ENCODE data around the gene RXRA. TPM values are rescaled to one million over a fixed set of nuclear protein-coding genes. Genes with fewer than 3 reads are reported as not detected.

The RXRA gene
- polyA plus RNA-seq, 1 donor from 2014 or later, result 0.80 TPM

GRCh38 chr9:134396825-134397224 is 70.6 kb downstream of the RXRA start:
- peaks cover 0 to 3% (median 0%) of the 10 kb centered on the region in 3 donors for H3K9me3 Mint-ChIP-seq
- H3K4me3 Mint-ChIP-seq, result peak overlapping the region; percentile 71 to 94 (median 82)
- peak overlapping the region; percentile 80 to 92 (median 84) for H3K27ac Mint-ChIP-seq
- H3K27me3 Mint-ChIP-seq, result peaks cover under 1% of the 10 kb centered on the region
- peaks cover 27 to 30% (median 28%) of the 10 kb centered on the region in 3 donors for H3K4me1 Mint-ChIP-seq
- no peaks in the 10 kb centered on the region for H3K36me3 Mint-ChIP-seq

GRCh38 chr9:134398756-134399155 is 72.5 kb downstream of the RXRA start:
- no peak overlapping the region for H3K27ac Mint-ChIP-seq
- H3K4me3 Mint-ChIP-seq, result no peak overlapping the region
- peaks cover 0 to 3% (median 0%) of the 10 kb centered on the region in 3 donors for H3K9me3 Mint-ChIP-seq
- H3K27me3 Mint-ChIP-seq, result no peaks in the 10 kb centered on the region
- no peaks in the 10 kb centered on the region for H3K36me3 Mint-ChIP-seq
- peaks cover 18 to 26% (median 21%) of the 10 kb centered on the region in 3 donors for H3K4me1 Mint-ChIP-seq

DNA sequence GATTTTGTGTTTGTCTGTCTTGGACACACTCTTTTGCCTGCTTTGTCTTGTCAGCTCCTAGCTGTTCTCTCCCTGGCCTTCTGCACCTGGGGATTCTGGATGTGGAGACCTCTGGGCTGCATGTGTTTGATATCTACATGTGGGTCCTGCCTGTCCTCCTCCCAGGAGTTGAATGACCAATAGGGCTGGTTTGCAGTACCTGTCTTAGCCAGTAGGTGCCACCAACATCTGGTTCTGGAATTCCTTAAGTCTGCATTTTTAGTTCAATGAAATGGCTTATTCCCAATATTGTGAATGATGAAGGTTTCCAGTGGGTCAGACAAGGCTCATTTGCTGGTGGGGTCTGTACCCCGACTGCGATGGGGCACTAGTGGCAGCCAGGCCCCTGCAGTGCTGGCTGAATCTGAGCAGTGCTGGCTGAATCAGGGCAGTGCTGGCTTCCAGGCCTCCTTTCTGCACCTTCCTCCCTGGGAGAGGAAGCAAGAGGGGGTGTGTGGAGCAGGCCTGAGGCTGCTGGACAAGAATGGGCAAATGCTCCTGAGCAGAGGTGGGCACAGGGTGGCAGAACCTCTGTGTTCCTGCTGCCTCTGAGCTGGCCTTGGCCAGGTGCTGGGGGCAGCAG is 73.3 kb downstream of the RXRA start:
- Mint-ChIP-seq H3K36me3 (no peaks in the 10 kb centered on the region), H3K4me1 (peaks cover 22 to 28% (median 24%) of the 10 kb centered on the region in 3 donors), H3K27me3 (no peaks in the 10 kb centered on the region), H3K4me3 (peak overlapping the region in 1 of 4 donors; percentile 70), H3K27ac (peak overlapping the region in 1 of 3 donors; percentile 39), H3K9me3 (no peaks in the 10 kb centered on the region)

DNA sequence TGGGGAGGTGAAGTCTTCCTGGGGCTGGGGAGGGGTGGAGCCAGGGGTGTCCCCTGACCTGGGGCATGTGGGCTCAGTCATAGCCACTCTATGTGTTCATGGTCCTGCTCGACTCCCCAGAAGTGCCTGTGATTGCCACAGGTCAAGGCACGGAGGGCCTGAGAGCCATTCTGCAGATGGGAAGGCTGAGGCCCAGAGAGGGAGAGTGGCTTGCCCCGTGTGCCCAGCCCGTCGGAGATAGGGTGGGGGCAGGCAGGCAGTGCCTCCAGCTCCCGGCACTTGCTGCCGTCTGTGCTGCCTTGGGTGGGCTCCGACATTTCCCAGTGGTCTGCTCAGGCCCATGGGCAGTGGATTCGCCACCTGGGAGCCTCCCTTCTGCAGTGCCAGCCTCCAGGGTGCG is 74.0 kb downstream of the RXRA start:
- Mint-ChIP-seq H3K4me1 (peaks cover 24 to 29% (median 26%) of the 10 kb centered on the region in 3 donors), H3K27ac (no peak overlapping the region), H3K9me3 (no peaks in the 10 kb centered on the region), H3K4me3 (no peak overlapping the region), H3K27me3 (no peaks in the 10 kb centered on the region), H3K36me3 (no peaks in the 10 kb centered on the region)

GRCh38 chr9:134401391-134401790 is 75.1 kb downstream of the RXRA start:
- Mint-ChIP-seq H3K27me3 (no peaks in the 10 kb centered on the region), H3K4me1 (peaks cover 27 to 29% (median 27%) of the 10 kb centered on the region in 3 donors), H3K9me3 (no peaks in the 10 kb centered on the region), H3K4me3 (no peak overlapping the region), H3K36me3 (no peaks in the 10 kb centered on the region), H3K27ac (no peak overlapping the region)

DNA sequence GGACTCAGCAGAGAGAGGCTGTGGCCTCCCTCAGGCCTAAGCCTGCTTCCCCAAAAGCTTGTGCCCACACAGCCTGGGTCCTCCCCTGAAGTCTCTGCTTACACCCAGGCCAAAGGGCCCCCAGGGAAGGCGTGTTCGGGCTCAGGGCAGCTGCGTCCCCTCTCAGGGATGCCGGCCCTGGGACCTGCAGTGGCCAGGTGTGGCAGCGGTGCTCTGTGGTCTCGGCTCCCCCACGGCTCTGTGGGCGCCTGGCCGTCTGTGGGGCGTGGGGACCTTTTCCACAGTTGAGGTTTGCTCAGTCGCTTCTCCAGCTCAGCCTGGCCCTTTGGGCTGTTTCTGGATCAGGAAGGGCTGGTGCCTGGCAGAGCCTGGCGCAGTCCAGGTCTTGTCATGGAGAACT is 75.9 kb downstream of the RXRA start:
- Mint-ChIP-seq H3K9me3 (no peaks in the 10 kb centered on the region), H3K36me3 (no peaks in the 10 kb centered on the region), H3K27me3 (no peaks in the 10 kb centered on the region), H3K4me3 (no peak overlapping the region), H3K4me1 (peaks cover 26 to 28% (median 27%) of the 10 kb centered on the region in 3 donors), H3K27ac (no peak overlapping the region)

DNA sequence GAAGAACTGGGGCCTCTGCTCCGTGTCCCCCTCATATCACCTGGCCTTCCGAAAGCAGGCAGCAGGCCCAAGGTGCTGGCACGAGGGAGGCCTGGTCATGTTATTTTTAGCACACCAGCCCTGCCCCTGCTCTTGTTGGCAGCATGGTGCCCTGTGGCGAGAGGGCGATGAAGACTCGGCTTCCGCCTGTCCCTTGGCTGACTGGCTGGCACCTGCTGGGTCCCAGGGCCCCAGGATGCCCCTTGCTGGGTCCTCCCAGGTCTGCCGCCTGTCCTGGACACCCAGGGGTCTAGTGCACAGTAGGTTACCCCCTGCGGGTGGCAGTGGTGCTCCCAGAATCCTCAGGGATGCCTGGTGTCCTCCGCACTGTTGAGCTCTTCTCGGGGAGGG is 77.0 kb downstream of the RXRA start:
- no peaks in the 10 kb centered on the region for H3K36me3 Mint-ChIP-seq
- peak overlapping the region; percentile 53 to 89 (median 54) for H3K27ac Mint-ChIP-seq
- no peak overlapping the region for H3K4me3 Mint-ChIP-seq
- no peaks in the 10 kb centered on the region for H3K9me3 Mint-ChIP-seq
- H3K27me3 Mint-ChIP-seq, result no peaks in the 10 kb centered on the region
- peaks cover 27 to 28% (median 27%) of the 10 kb centered on the region in 3 donors for H3K4me1 Mint-ChIP-seq

- Mint-ChIP-seq H3K27ac (peak overlapping the region; percentile 53 to 89 (median 54)), H3K4me1 (peaks cover 27 to 28% (median 27%) of the 10 kb centered on the region in 3 donors), H3K36me3 (no peaks in the 10 kb centered on the region)
Observed at GRCh38 chr9:134403682-134404301, 77.5 kb downstream of the RXRA start.

DNA sequence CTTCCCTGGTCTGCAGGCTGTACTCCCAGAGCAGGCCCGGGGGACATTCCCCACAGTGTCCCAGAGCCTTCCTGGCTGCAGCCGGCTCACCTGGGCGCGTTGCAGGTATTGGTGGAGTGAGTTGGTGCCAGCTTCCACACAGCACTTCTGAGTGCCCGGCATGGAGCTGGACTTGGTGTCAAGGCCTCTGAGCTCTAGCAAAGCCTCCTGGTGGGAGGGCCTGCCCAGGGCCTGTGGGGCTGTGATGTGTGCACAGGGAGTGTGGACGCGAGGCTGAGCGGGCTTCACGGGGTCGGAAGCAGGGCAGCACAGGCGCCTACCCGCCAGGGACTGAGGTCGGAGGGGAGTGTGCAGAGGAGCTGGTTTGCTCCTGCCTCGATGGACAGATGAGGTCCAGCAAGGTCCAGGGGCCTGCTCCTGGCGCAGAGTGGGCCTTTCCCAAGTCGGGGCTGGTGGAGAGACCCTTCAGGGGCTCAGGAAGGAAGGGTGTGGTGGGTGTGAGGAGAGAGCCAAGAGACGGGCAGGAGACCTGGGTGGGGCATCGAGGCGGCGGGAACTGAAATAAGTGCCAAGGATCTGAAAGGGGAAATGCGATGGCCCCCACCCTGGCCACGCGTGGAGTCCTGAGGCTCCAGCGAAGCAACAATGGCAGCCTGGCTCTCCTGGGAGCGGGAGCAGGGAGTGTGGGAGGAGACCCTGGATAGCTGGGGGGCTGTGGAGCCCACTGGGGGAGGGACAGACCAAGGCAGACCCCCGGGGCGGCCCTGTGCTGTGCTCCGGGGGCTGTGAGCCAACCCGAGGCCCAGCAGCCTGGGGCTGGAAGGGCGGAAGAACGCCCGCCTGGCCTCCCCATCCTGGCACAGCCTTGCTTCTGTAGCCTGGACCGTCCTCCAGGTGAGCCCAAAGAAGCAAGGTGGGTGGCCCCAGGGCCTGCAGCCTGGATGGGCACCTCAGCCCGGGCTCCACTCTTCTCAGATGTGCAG is 78.4 kb downstream of the RXRA start:
- Mint-ChIP-seq H3K4me3 (peak overlapping the region in 3 of 4 donors; percentile 18 to 78 (median 68)), H3K27ac (peak overlapping the region; percentile 53 to 89 (median 75)), H3K27me3 (no peaks in the 10 kb centered on the region), H3K36me3 (no peaks in the 10 kb centered on the region), H3K4me1 (peaks cover 27 to 28% (median 27%) of the 10 kb centered on the region in 3 donors), H3K9me3 (no peaks in the 10 kb centered on the region)

More at GRCh38 chr9:134403682-134404301, 77.5 kb downstream of the RXRA start:
- Mint-ChIP-seq H3K9me3 (no peaks in the 10 kb centered on the region), H3K4me3 (peak overlapping the region in 2 of 4 donors; percentile 65 to 86), H3K27me3 (no peaks in the 10 kb centered on the region)

- Mint-ChIP-seq H3K36me3 (no peaks in the 10 kb centered on the region), H3K4me3 (peak overlapping the region in 3 of 4 donors; percentile 35 to 74 (median 51)), H3K27me3 (no peaks in the 10 kb centered on the region), H3K9me3 (no peaks in the 10 kb centered on the region), H3K4me1 (peaks cover 27 to 28% (median 27%) of the 10 kb centered on the region in 3 donors), H3K27ac (peak overlapping the region; percentile 39 to 76 (median 75))
Observed at GRCh38 chr9:134405527-134405926, 79.3 kb downstream of the RXRA start.

DNA sequence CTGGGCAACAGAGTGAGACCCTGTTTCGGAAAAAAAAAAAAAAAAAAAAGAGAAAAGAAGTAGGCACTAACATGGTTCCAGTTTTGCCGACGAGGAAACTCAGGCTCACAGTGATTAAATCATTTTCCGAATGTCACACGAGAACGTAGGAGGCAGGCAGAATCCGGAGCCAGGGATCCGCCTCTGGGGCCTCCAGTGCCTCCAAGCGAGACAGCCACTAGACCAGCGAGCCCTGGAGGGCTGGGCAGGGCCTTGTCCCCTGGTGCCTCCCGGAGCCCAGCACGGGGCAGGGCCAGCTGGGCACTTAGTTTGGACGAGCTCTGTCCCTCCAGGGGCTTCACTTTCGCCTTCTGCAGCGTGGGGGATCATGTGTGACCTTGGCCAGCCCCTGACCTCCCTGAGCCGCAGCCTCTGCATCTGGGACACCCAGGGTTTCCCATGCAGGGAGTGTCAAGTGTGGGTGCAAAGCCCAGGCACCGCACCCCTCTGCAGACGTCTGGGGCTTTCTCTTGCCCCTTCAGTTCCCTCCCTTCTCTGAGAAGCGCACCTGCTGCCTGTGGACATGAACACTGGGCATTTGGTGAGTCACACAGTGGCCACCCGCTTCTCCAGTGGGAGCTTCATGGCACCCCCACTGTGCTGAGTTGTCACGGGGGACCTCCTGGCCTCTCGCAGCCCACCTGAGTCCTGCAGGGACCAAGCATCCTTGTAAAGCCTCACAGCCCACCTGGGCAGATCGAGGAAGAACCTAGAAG is 80.3 kb downstream of the RXRA start:
- Mint-ChIP-seq H3K27me3 (no peaks in the 10 kb centered on the region), H3K27ac (peak overlapping the region in 2 of 3 donors; percentile 83 to 93), H3K36me3 (no peaks in the 10 kb centered on the region), H3K4me1 (peaks cover 27 to 28% (median 27%) of the 10 kb centered on the region in 3 donors), H3K9me3 (no peaks in the 10 kb centered on the region), H3K4me3 (peak overlapping the region in 3 of 4 donors; percentile 35 to 82 (median 39))

DNA sequence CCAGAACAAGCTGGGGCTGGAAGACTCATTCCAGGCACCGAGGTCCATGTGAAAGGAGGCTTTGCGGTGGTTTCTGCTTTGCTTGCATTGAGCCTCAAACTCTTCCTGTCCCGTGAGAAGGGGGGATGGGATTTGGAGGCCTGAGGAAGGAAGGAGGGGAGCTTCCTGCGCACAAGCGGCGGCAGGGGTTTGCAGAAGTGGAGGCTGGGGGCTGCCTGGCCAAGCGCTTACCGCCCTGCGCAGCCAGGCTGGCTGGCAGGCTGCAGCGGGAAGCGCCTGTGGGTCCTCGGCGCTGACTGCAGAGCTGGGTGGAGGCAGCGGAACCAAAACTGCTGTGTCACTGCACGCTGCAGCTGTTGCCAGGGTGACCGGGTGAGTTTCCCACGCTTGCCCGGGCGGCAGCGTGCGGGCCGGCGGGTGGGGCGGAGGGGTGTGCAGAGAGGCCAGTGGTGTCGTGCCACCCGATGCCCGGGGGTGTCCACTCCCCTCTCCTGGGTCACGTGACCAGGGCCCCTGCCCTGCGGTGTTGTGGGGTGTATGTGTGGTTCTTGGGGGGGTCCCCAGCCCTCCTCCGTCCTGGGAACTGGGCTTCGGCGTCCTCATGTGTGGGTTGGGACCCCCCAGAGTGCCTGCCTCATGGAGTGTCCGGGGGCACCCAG is 81.0 kb downstream of the RXRA start:
- Mint-ChIP-seq H3K4me1 (peaks cover 27 to 28% (median 27%) of the 10 kb centered on the region in 3 donors), H3K4me3 (peak overlapping the region; percentile 5 to 82 (median 38)), H3K9me3 (no peaks in the 10 kb centered on the region), H3K27ac (peak overlapping the region in 2 of 3 donors; percentile 83 to 93), H3K36me3 (no peaks in the 10 kb centered on the region), H3K27me3 (no peaks in the 10 kb centered on the region)

DNA sequence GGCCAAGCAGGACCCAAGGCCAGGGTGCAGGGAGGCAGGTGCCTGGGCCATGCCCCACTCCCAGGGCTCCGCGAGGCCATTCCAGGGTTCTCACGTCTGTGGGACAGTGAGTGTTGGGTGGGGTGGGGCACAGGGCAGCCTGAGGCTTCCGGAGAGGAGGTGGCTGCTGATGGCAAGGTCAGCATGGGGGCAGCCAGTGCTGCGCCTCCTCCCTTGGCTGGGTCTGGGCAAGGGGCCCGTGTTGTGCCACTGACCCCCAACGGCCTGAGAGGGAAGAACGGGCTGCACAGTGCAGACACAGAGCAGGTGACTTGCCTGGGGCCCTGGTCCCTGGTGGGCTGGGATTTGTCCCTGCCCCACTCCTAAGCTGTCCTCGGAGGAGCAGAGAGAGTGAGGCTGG is 82.1 kb downstream of the RXRA start:
- no peaks in the 10 kb centered on the region for H3K36me3 Mint-ChIP-seq
- H3K27me3 Mint-ChIP-seq, result no peaks in the 10 kb centered on the region
- no peaks in the 10 kb centered on the region for H3K9me3 Mint-ChIP-seq
- peak overlapping the region in 1 of 3 donors; percentile 71 for H3K27ac Mint-ChIP-seq
- H3K4me1 Mint-ChIP-seq, result peaks cover 25 to 35% (median 27%) of the 10 kb centered on the region in 3 donors
- H3K4me3 Mint-ChIP-seq, result no peak overlapping the region

Data from IgD-negative memory B cell (primary cell).